HG02840 (cell line): ENCODE data around the gene UMAD1.
"Not testable (repeated sequence)": the region's sequence is repeated elsewhere in the genome, so short reads cannot be mapped to it uniquely, and the experiment has no call there.

Source experiments
- ATAC-seq: cut with Tn5 transposase; IDR thresholded peaks from one replicate; pipeline ENCODE4 v1.9.1; 2021; ENCODE audit warnings: mild to moderate bottlenecking, moderate library complexity, moderate number of reproducible peaks; ENCODE audit not compliant: unreplicated experiment, low FRiP score

UMAD1 gene

DNA sequence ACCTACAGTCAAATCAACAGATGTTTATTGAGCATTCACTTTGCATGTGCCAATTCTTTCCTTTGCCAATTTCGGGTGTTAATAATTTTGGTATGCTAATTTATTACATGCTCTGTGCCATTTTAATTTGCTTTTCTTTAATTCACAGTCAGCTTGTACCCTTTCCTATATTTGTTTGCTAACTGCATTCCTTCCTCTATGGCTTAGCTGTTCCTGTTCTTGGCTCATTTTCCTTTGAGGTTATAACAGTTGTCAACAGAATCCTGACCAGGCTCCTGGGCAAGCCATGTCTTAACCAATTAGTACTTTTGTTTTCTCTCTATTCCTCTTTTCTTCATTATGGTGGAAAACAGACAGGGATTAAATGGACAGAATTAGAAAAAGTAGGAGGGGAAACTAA lies 151.5 kb downstream of the UMAD1 start:
- ATAC-seq, result no peak

- no peak for ATAC-seq
Measured at GRCh38 chr7:7793249-7793648, 152.7 kb downstream of the UMAD1 start.

DNA sequence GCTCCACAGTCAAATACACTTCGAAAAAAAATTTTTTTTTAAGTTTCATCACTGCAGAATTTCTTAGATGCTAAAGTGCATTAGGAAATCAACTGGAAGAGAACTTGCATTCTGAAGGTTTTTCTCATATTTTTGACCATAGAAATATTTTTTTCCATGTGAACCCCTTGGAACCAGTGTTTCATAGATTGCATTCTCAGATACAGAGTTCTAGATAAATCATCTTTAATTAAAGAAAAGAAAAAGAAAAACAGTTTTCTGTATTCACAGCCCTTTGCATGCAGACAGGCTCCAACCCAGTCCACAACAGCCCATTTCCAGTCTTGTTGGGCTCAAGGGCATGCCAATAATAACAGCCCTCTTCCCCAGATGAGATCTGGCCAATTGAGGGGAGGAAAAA lies 153.4 kb downstream of the UMAD1 start:
- no peak for ATAC-seq

GRCh38 chr7:7795203-7795602 lies 154.7 kb downstream of the UMAD1 start:
- no peak for ATAC-seq

DNA sequence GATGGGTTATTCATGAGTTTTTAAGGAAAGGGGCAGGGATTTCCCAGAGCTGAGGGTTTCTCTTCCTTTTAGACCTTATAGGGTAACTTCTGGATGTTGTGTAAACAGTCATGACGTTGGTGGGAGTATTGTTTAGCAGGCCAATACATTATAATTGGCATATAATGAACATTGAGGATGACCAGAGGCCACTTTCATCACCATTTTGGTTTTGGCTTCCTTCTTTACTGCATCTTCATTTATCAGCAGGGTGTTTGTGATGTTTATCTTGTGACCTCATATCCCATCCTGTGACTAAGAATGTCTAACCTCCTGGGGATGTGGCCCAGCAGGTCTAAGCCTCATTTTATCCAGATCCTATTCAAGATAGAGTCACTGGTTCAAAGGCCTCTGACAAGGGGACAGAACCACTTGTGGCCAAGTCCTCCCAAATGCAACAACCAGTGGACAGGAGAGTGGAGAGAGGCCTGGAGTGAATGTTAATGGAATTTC lies 155.1 kb downstream of the UMAD1 start:
- no peak for ATAC-seq

- ATAC-seq, result no peak
Measured at GRCh38 chr7:7798510-7798909, 158.0 kb downstream of the UMAD1 start.

GRCh38 chr7:7799138-7799537 lies 158.6 kb downstream of the UMAD1 start:
- no peak for ATAC-seq

DNA sequence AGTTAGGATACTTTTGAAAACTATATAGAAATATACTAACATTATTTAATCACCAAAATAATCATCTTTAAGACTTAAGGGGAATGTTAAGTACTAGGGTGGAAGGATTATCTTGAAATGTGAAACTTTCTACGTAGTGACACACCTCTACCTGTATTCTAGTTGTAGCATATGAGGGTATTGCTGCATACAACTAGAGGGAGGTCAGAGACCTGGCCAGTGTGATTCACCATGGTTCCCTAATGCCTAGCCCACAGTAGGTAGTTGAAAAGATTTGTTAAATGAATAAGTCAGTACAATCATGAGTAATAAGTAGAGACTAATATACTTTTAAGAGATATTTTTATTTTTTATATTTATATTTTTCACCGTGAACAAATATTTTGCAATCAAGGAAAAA lies 162.0 kb downstream of the UMAD1 start:
- no peak for ATAC-seq

DNA sequence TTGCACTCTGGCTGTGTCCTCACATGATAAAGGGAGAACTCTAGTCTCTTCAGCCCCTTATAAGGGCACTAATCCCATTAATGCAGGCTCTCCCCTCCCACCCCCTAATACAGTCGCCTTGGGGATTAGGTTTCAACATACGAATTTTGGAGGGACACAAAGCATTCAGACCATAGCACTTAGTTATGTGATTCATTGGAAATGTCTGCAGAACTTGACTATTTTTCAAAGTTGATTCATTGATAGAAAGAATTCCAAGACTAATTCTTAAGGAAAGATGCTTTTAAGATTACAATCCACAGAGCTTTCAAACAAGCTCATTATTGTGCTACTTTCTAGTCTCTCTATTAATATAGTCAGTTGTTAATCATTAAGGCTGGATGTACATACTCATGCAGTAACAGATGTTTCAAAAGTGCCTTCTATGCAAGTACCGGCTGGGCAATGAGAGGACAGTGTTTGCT lies 163.2 kb downstream of the UMAD1 start:
- no peak for ATAC-seq

DNA sequence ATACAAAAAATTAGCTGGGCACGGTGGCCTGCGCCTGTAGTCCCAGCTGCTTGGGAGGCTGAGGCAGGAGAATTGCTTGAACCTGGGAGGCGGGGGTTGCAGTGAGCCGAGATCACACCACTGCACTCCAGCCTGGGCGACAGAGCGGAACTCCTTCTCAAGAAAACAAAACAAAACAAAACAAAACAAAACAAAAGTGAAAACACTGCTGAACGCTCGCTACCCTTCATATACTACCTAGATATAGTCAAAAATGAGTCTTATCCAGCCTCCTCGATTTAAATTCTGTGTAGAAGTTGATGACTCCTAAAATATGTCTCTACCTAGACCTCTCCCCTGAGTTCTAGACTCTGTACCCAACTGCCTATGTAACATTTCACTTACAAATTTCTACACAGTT lies 164.3 kb downstream of the UMAD1 start:
- not testable (repeated sequence) for ATAC-seq

- no peak for ATAC-seq
Measured at GRCh38 chr7:7805511-7806153, 165.1 kb downstream of the UMAD1 start.

DNA sequence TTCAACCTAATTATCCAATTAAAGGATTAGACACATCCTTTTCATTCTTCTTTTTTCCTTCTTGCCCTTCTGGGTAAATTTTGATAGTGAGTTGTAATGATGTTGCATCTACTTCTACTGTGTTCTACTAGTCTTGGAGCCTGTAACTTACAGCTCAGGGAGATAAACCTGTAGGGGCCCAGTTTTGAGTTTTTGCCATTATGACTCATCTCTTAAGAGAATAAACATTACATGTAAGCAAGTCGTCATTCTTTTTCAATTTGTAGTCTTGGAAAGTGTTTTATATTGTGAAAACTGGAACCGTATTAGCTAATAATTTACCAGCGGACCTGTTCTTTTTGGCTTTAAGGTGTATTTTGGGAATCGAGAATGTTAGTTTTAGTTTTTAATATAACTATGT lies 167.6 kb downstream of the UMAD1 start:
- no peak for ATAC-seq

DNA sequence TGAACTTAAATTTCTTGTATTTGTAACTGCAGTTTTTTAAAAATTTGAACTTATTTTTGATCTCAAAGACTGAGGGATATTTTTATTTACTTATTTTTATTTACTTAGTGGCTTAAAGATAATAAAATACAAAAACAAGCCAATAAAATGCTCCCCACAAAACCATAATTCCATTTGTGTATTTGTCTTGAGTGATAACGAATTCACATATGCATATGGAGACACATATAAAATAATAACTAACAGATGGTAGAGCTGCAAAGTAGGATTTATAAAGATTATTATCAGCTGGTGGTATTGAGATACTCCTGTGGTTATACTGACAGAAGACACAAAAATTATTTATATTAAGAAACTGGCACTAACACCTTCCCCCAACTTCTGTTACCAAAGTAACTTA lies 168.1 kb downstream of the UMAD1 start:
- ATAC-seq, result no peak

DNA sequence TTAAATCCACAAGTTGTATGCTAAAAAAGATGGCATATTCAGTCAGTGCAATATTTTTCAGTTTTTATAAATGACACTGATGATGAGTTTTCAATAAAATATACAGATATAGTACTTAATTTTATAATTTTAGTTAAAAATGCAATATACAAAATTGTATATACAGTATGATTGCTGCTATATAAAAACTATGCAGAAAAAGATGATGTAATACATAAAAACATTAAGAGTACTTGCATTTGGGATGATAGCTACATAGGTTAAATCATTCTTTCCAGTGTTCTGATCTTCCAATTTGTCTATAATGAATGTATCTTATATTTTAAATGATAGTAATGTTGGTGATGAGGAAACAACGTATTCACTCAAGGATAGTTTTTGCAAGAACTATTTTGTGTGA lies 169.8 kb downstream of the UMAD1 start:
- no peak for ATAC-seq

DNA sequence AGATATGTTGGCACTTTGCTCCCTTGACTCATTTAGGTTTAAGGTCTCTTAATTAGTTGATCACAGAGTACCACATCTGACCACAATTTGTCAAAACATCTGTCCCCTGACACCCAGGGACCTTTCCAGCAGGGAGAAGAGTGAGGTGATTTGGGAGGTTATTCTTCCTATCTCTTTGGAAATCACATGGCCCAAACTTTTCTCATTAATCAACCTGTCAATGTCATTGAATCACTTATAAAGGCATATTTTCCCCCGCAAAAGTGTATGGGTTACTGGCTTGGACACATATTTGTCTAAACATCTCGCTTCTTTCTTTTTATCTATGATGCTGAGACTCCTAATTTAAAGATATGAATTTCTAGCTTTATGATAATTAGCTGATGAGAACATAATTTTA lies 170.3 kb downstream of the UMAD1 start:
- no peak for ATAC-seq

DNA sequence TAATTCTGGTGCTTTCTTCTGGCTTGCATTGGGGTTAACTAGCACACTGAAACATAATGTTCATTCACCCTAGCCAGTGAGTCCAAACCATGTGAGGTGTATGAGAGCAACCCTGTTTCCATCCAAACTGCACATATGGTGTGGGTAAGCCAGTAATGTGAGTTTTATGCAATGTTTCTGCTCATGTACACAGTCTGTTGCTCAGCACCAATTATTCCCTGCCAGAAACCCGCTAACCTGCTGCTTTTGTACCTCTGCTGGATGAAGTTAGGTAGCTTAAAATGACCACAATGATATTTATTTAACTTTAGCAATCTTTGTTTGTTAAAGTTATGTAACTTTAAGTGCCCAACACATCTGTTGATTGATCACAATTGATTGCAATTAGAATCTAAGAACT lies 171.6 kb downstream of the UMAD1 start:
- ATAC-seq, result no peak

- ATAC-seq, result no peak
Measured at GRCh38 chr7:7815395-7815794, 174.8 kb downstream of the UMAD1 start.

DNA sequence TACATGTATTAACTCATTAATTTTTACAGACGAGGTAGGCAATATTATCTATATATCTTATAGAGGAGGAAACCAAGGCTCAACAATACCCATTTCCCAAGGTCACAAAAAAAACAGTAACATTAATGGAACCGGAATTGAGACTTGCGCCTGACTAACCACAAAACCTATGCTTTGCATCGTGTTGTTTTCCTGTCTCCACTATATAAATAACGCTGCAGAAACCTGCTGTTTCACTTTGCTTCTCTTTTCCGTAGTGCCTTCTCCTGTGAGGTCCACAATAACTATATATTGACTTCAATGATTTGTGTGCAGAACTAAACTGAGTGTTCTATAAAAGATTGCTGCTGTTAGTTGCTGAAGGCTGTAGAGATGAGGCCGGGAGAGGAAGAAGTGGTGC lies 175.5 kb downstream of the UMAD1 start:
- ATAC-seq, result peak; percentile 36

GRCh38 chr7:7816816-7817536 lies 176.4 kb downstream of the UMAD1 start:
- no peak for ATAC-seq

DNA sequence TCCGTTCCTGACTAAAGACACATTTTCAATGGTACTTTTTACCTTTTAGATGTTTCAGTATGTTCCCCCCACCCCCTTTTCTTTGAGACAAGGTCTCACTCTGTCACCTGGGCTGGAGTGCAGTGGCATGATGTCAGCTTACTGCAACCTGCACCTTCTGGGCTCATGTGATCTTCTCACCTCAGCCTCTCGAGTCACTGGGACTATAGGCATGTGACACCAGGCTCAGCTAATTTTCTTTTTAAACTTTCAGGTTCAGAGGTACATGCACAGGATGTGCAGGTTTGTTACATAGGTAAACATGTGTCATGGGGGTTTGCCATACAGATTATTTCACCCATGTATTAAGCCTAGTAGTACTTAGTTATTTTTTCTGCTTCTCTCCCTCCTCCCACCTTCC lies 177.2 kb downstream of the UMAD1 start:
- no peak for ATAC-seq

DNA sequence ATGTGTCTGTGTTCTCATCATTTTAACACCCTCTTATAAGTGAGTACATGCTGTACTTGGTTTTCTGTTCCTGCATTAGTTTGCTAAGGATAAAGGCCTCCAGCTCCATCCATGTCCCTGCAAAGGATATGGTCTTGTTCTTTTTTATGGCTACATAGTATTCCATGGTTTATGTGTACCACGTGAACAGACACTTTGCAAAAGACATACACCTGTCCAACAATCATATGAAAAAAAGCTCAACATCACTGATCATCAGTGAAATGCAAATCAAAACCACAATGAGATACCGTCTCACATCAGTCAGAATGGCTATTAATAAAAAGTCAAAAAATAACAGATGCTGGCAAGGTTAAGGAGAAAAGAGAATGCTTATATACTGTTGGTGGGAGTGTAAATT lies 177.6 kb downstream of the UMAD1 start:
- ATAC-seq, result not testable (repeated sequence)
